Endothelial cell of umbilical vein (primary cell): ENCODE results near the gene ABCC10.

Experiments used
- EZH2 ChIP-seq: IDR thresholded peaks from 2 replicates; pipeline ENCODE4 v1.6.1; 2012; ENCODE audit warnings: borderline replicate concordance, low read depth, mild to moderate bottlenecking, moderate library complexity, low read length, inconsistent platforms; ENCODE audit not compliant: severe bottlenecking
- GATA2 ChIP-seq: IDR thresholded peaks from 2 replicates; pipeline ENCODE4 v1.7.0; 2011; ENCODE audit warnings: low read depth, mild to moderate bottlenecking, moderate library complexity, mixed read lengths, low read length; ENCODE audit not compliant: insufficient read length, insufficient read depth
- JUN ChIP-seq: IDR thresholded peaks from 2 replicates; pipeline ENCODE4 v1.6.1; 2011; ENCODE audit warnings: borderline replicate concordance, low read depth; ENCODE audit not compliant: insufficient read length, insufficient read depth
- MYC ChIP-seq: IDR thresholded peaks from one replicate; pipeline ENCODE4 v1.6.1; 2011; ENCODE audit warnings: mild to moderate bottlenecking, low read depth, low read length
- POLR2A ChIP-seq: IDR thresholded peaks from 2 replicates; pipeline ENCODE4 v1.6.1; 2012; ENCODE audit warnings: low read depth, mild to moderate bottlenecking, control low read depth, low read length
- POLR2AphosphoS5 ChIP-seq: IDR thresholded peaks from 2 replicates; pipeline ENCODE4 v1.6.1; 2012; ENCODE audit warnings: low read depth, mild to moderate bottlenecking, control low read depth, low read length, moderate library complexity; ENCODE audit not compliant: insufficient read depth
- TF ChIP-seq, protein P1 (sequence below), 2 donors: IDR thresholded peaks; 1 replicate in 1 of 2; 2 replicates in 1 of 2; pipeline ENCODE4 v1.5.1; 2011; ENCODE audit warnings: low read length in 2 of 2, mild to moderate bottlenecking in 2 of 2, moderate library complexity in 2 of 2, control low read depth in 1 of 2, inconsistent platforms in 1 of 2, low read depth in 1 of 2; ENCODE audit not compliant: insufficient read depth in 1 of 2; ENCODE audit errors: extremely low read depth in 1 of 2

DNA sequence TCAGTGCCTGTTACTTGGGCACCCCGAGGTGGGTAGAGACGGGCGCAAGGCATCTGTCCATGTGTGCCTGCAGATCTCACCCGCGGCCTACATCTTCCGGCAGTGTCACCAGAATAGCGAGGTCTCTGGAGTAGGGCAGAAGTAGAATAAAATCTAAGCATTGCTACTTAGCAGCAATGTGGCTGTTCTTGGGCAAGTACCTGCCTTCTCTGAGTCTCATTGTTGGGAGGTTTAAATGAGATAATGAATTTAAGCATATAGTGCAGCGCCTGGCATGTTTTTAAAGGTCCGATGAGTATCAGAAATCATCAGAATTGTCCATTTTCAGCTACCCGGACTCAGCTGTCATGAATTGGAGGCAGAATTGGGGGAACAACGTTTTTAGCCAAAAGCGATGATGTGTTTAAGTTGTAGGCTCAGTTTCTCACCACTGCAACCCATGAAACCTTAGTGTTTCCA lies 800 bp downstream of the ABCC10 start:
- TF ChIP-seq, protein P1, sequence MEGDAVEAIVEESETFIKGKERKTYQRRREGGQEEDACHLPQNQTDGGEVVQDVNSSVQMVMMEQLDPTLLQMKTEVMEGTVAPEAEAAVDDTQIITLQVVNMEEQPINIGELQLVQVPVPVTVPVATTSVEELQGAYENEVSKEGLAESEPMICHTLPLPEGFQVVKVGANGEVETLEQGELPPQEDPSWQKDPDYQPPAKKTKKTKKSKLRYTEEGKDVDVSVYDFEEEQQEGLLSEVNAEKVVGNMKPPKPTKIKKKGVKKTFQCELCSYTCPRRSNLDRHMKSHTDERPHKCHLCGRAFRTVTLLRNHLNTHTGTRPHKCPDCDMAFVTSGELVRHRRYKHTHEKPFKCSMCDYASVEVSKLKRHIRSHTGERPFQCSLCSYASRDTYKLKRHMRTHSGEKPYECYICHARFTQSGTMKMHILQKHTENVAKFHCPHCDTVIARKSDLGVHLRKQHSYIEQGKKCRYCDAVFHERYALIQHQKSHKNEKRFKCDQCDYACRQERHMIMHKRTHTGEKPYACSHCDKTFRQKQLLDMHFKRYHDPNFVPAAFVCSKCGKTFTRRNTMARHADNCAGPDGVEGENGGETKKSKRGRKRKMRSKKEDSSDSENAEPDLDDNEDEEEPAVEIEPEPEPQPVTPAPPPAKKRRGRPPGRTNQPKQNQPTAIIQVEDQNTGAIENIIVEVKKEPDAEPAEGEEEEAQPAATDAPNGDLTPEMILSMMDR (IDR thresholded peaks at IDR 0.05; ENCODE audit: extremely low read depth in 1 of 2, insufficient read depth in 1 of 2, low read depth in 1 of 2, low read length in 2 of 2), result no peak
- TF ChIP-seq POLR2AphosphoS5 (no peak), EZH2 (no peak), POLR2A (no peak), GATA2 (no peak), JUN (no peak), MYC (no peak)
